ENCODE data around the gene CUEDC2.

GRCh38 chr10:102400598-102401341 lies 31.6 kb downstream of the CUEDC2 start:
- TF ChIP-seq CTCF (IDR thresholded peaks at IDR 0.05; ENCODE audit: insufficient read depth, low read length, poor library complexity, severe bottlenecking) (no peak), EZH2phosphoT487 (conservative IDR thresholded peaks at IDR 0.05; ENCODE audit: low read length) (no peak)
